RPMI8226 (cell line): ENCODE data around the gene SBF2.

Experiments
- DNase-seq: peaks from one replicate; pipeline ENCODE4 v3.0.0-alpha.2; 2015

The SBF2 gene

GRCh38 chr11:9732453-9732852 is 561.6 kb downstream of the SBF2 start:
- DNase-seq, result no peak

- DNase-seq, result no peak
Measured at GRCh38 chr11:9731256-9731655, 562.8 kb downstream of the SBF2 start.
